ENCODE results near the gene SRPX. TPM values are rescaled to one million over a fixed set of nuclear protein-coding genes. Genes with fewer than 3 reads are reported as not detected.

SRPX gene
- total RNA-seq, 3 donors from 2014 or later: 6.3 to 50.7 (median 32.6) TPM

- Histone ChIP-seq H3K9me3 (no peaks in the 10 kb centered on the region), H3K36me3 (ENCODE audit: low read depth) (no peaks in the 10 kb centered on the region), H3K4me1 (ENCODE audit: low read depth) (no peaks in the 10 kb centered on the region), H3K4me3 (no peak overlapping the region)
- TF ChIP-seq CTCF (IDR thresholded peaks at IDR 0.05): no peak
- DNase-seq (no peak), ATAC-seq (no peak)
- intact Hi-C loops (cut with DNase I, micrococcal nuclease): no loop called here
Measured at GRCh38 chrX:38138157-38138891, 82.3 kb downstream of the SRPX start.

- TF ChIP-seq CTCF (IDR thresholded peaks at IDR 0.05): no peak
- Histone ChIP-seq H3K4me3 (no peak overlapping the region), H3K4me1 (ENCODE audit: low read depth) (no peaks in the 10 kb centered on the region), H3K9me3 (no peaks in the 10 kb centered on the region), H3K36me3 (ENCODE audit: low read depth) (no peaks in the 10 kb centered on the region)
- intact Hi-C loops (cut with DNase I, micrococcal nuclease): no loop called here
- no peak for ATAC-seq
- DNase-seq: no peak
Measured at GRCh38 chrX:38129366-38129765, 91.3 kb downstream of the SRPX start.

- H3K9me3 ChIP-seq: no peaks in the 10 kb centered on the region
- DNase-seq (no peak), ATAC-seq (no peak)
- no peak overlapping the region for H3K4me3 ChIP-seq
- H3K4me1 ChIP-seq (ENCODE audit: low read depth): no peaks in the 10 kb centered on the region
- no peak for TF ChIP-seq CTCF (IDR thresholded peaks at IDR 0.05)
- intact Hi-C loops (cut with DNase I, micrococcal nuclease): no loop called here
- H3K36me3 ChIP-seq (ENCODE audit: low read depth): no peaks in the 10 kb centered on the region
Measured at GRCh38 chrX:38127961-38128360, 92.7 kb downstream of the SRPX start.

- DNase-seq (no peak), ATAC-seq (no peak)
- no peak overlapping the region for H3K4me3 ChIP-seq
- no peaks in the 10 kb centered on the region for H3K4me1 ChIP-seq (ENCODE audit: low read depth)
- H3K9me3 ChIP-seq: no peaks in the 10 kb centered on the region
- intact Hi-C loops (cut with DNase I, micrococcal nuclease): no loop called here
- no peaks in the 10 kb centered on the region for H3K36me3 ChIP-seq (ENCODE audit: low read depth)
- TF ChIP-seq CTCF (IDR thresholded peaks at IDR 0.05): no peak
Measured at GRCh38 chrX:38126179-38126578, 94.5 kb downstream of the SRPX start.

GRCh38 chrX:38124000-38124399, 96.7 kb downstream of the SRPX start:
- no peak for TF ChIP-seq CTCF (IDR thresholded peaks at IDR 0.05)
- Histone ChIP-seq H3K4me3 (no peak overlapping the region), H3K36me3 (ENCODE audit: low read depth) (no peaks in the 10 kb centered on the region), H3K4me1 (ENCODE audit: low read depth) (no peaks in the 10 kb centered on the region), H3K9me3 (no peaks in the 10 kb centered on the region)
- intact Hi-C loops (cut with DNase I, micrococcal nuclease): no loop called here
- DNase-seq (no peak), ATAC-seq (no peak)

GRCh38 chrX:38117485-38117884, 103.2 kb downstream of the SRPX start:
- no peaks in the 10 kb centered on the region for H3K36me3 ChIP-seq (ENCODE audit: low read depth)
- DNase-seq (no peak), ATAC-seq (no peak)
- H3K4me1 ChIP-seq (ENCODE audit: low read depth): no peaks in the 10 kb centered on the region
- no peak overlapping the region for H3K4me3 ChIP-seq
- intact Hi-C loops (cut with DNase I, micrococcal nuclease): no loop called here
- H3K9me3 ChIP-seq: no peaks in the 10 kb centered on the region
- no peak for TF ChIP-seq CTCF (IDR thresholded peaks at IDR 0.05)
